ENCODE results near the gene SUSD6.
A peak's percentile ranks its signal among the peaks of the same experiment; 100 is the strongest.
"Not testable (repeated sequence)": the region's sequence is repeated elsewhere in the genome, so short reads cannot be mapped to it uniquely, and the experiment has no call there.

SUSD6 gene

GRCh38 chr14:69692594-69692993, 81.2 kb downstream of the SUSD6 start:
- FAIRE-seq (no peak), DNase-seq (ENCODE audit: insufficient read length) (no peak)
- TF ChIP-seq TAF1 (IDR thresholded peaks at IDR 0.05; ENCODE audit: borderline replicate concordance, low read depth, low read length): no peak
- no peak for TF ChIP-seq POLR2AphosphoS5 (IDR thresholded peaks at IDR 0.05; ENCODE audit: low read depth, low read length)
- TF ChIP-seq POLR2A (IDR thresholded peaks at IDR 0.05; ENCODE audit: low read depth, low read length): no peak

- TF ChIP-seq TAF1 (IDR thresholded peaks at IDR 0.05; ENCODE audit: borderline replicate concordance, low read depth, low read length) (no peak), POLR2A (IDR thresholded peaks at IDR 0.05; ENCODE audit: low read depth, low read length) (no peak), POLR2AphosphoS5 (IDR thresholded peaks at IDR 0.05; ENCODE audit: low read depth, low read length) (no peak)
- FAIRE-seq: peak; percentile 86
- DNase-seq (ENCODE audit: insufficient read length): no peak
These were observed 81.7 kb downstream of the SUSD6 start for GRCh38 chr14:69693145-69693544.

- no peak for DNase-seq (ENCODE audit: insufficient read length)
- peak; percentile 46 for FAIRE-seq
- 0 out of 2 replicates have a peak, but pooled peaks have one; percentile 15 for TF ChIP-seq POLR2A (IDR thresholded peaks at IDR 0.05; ENCODE audit: low read depth, low read length)
- no peak for TF ChIP-seq POLR2AphosphoS5 (IDR thresholded peaks at IDR 0.05; ENCODE audit: low read depth, low read length)
- TF ChIP-seq TAF1 (IDR thresholded peaks at IDR 0.05; ENCODE audit: borderline replicate concordance, low read depth, low read length): no peak
These were observed 82.7 kb downstream of the SUSD6 start for GRCh38 chr14:69693801-69694729.

- no peak for FAIRE-seq
- no peak for DNase-seq (ENCODE audit: insufficient read length)
- TF ChIP-seq TAF1 (IDR thresholded peaks at IDR 0.05; ENCODE audit: borderline replicate concordance, low read depth, low read length): no peak
- TF ChIP-seq POLR2A (IDR thresholded peaks at IDR 0.05; ENCODE audit: low read depth, low read length): no peak
- TF ChIP-seq POLR2AphosphoS5 (IDR thresholded peaks at IDR 0.05; ENCODE audit: low read depth, low read length): no peak
These were observed 83.4 kb downstream of the SUSD6 start for GRCh38 chr14:69694730-69695281.

- TF ChIP-seq TAF1 (IDR thresholded peaks at IDR 0.05; ENCODE audit: borderline replicate concordance, low read depth, low read length) (no peak), POLR2A (IDR thresholded peaks at IDR 0.05; ENCODE audit: low read depth, low read length) (no peak), POLR2AphosphoS5 (IDR thresholded peaks at IDR 0.05; ENCODE audit: low read depth, low read length) (no peak)
- FAIRE-seq (no peak), DNase-seq (ENCODE audit: insufficient read length) (no peak)
These were observed 84.2 kb downstream of the SUSD6 start for GRCh38 chr14:69695322-69696203.

GRCh38 chr14:69696204-69696527, 84.8 kb downstream of the SUSD6 start:
- TF ChIP-seq POLR2A (IDR thresholded peaks at IDR 0.05; ENCODE audit: low read depth, low read length) (no peak), POLR2AphosphoS5 (IDR thresholded peaks at IDR 0.05; ENCODE audit: low read depth, low read length) (no peak), TAF1 (IDR thresholded peaks at IDR 0.05; ENCODE audit: borderline replicate concordance, low read depth, low read length) (no peak)
- no peak for FAIRE-seq
- DNase-seq (ENCODE audit: insufficient read length): no peak

GRCh38 chr14:69696633-69697557, 85.5 kb downstream of the SUSD6 start:
- no peak for TF ChIP-seq POLR2AphosphoS5 (IDR thresholded peaks at IDR 0.05; ENCODE audit: low read depth, low read length)
- TF ChIP-seq POLR2A (IDR thresholded peaks at IDR 0.05; ENCODE audit: low read depth, low read length): no peak
- TF ChIP-seq TAF1 (IDR thresholded peaks at IDR 0.05; ENCODE audit: borderline replicate concordance, low read depth, low read length): no peak
- DNase-seq (ENCODE audit: insufficient read length): no peak
- no peak for FAIRE-seq

- TF ChIP-seq TAF1 (IDR thresholded peaks at IDR 0.05; ENCODE audit: borderline replicate concordance, low read depth, low read length) (no peak), POLR2AphosphoS5 (IDR thresholded peaks at IDR 0.05; ENCODE audit: low read depth, low read length) (no peak), POLR2A (IDR thresholded peaks at IDR 0.05; ENCODE audit: low read depth, low read length) (no peak)
- FAIRE-seq (no peak), DNase-seq (ENCODE audit: insufficient read length) (no peak)
These were observed 87.2 kb downstream of the SUSD6 start for GRCh38 chr14:69698572-69698971.

GRCh38 chr14:69699243-69699642, 87.8 kb downstream of the SUSD6 start:
- not testable (repeated sequence) for DNase-seq (ENCODE audit: insufficient read length); FAIRE-seq

GRCh38 chr14:69699748-69700303, 88.4 kb downstream of the SUSD6 start:
- no peak for TF ChIP-seq POLR2AphosphoS5 (IDR thresholded peaks at IDR 0.05; ENCODE audit: low read depth, low read length)
- TF ChIP-seq TAF1 (IDR thresholded peaks at IDR 0.05; ENCODE audit: borderline replicate concordance, low read depth, low read length): no peak
- no peak for TF ChIP-seq POLR2A (IDR thresholded peaks at IDR 0.05; ENCODE audit: low read depth, low read length)
- DNase-seq (ENCODE audit: insufficient read length): no peak
- FAIRE-seq: no peak
